ENCODE results near the gene ACBD6. TPM values are rescaled to one million over a fixed set of nuclear protein-coding genes. Genes with fewer than 3 reads are reported as not detected.

Gene ACBD6
- total RNA-seq, 2 donors from 2014 or later = 41.9 to 50.0 TPM

- WGBS = 90% methylated on average over 5 of the region's 5 CpGs
- Histone ChIP-seq H3K4me1 (replicated peaks) (no peaks in the 10 kb centered on the region), H3K27ac (no peak overlapping the region), H3K9me3 (no peaks in the 10 kb centered on the region), H3K27me3 (replicated peaks; ENCODE audit: insufficient read depth) (no peaks in the 10 kb centered on the region), H3K4me3 (no peak overlapping the region), H3K36me3 (no peaks in the 10 kb centered on the region)
- DNase-seq (ENCODE audit: low spot score) = no peak
- intact Hi-C loops (cut with DNase I) = no loop called here
- TF ChIP-seq CTCF (IDR thresholded peaks at IDR 0.05) (no peak), POLR2A (IDR thresholded peaks at IDR 0.05) (no peak), POLR2AphosphoS5 (IDR thresholded peaks at IDR 0.05) (no peak)
Measured at GRCh38 chr1:180382326-180383115, 119.9 kb downstream of the ACBD6 start.

- Histone ChIP-seq H3K4me3 (no peak overlapping the region), H3K36me3 (no peaks in the 10 kb centered on the region), H3K27me3 (replicated peaks; ENCODE audit: insufficient read depth) (no peaks in the 10 kb centered on the region), H3K27ac (no peak overlapping the region), H3K4me1 (replicated peaks) (no peaks in the 10 kb centered on the region), H3K9me3 (no peaks in the 10 kb centered on the region)
- 84% methylated on average over 4 of the region's 4 CpGs for WGBS
- intact Hi-C loops (cut with DNase I) = no loop called here
- no peak for DNase-seq (ENCODE audit: low spot score)
- TF ChIP-seq POLR2A (IDR thresholded peaks at IDR 0.05) (no peak), CTCF (IDR thresholded peaks at IDR 0.05) (no peak), POLR2AphosphoS5 (IDR thresholded peaks at IDR 0.05) (no peak)
Measured at GRCh38 chr1:180381184-180381580, 121.2 kb downstream of the ACBD6 start.

GRCh38 chr1:180380259-180381183 lies 121.9 kb downstream of the ACBD6 start:
- intact Hi-C loops (cut with DNase I) = no loop called here
- 98% methylated on average over 3 of the region's 3 CpGs for WGBS
- TF ChIP-seq POLR2AphosphoS5 (IDR thresholded peaks at IDR 0.05) = no peak
- TF ChIP-seq CTCF (IDR thresholded peaks at IDR 0.05) = no peak

GRCh38 chr1:180376800-180377199 lies 125.6 kb downstream of the ACBD6 start:
- Histone ChIP-seq H3K27me3 (replicated peaks; ENCODE audit: insufficient read depth) (no peaks in the 10 kb centered on the region), H3K36me3 (no peaks in the 10 kb centered on the region), H3K4me1 (replicated peaks) (no peaks in the 10 kb centered on the region), H3K4me3 (no peak overlapping the region), H3K27ac (no peak overlapping the region), H3K9me3 (no peaks in the 10 kb centered on the region)
- DNase-seq (ENCODE audit: low spot score) = no peak
- no peak for TF ChIP-seq CTCF (IDR thresholded peaks at IDR 0.05)
- TF ChIP-seq POLR2AphosphoS5 (IDR thresholded peaks at IDR 0.05) = no peak
- no peak for TF ChIP-seq POLR2A (IDR thresholded peaks at IDR 0.05)
- intact Hi-C loops (cut with DNase I) = no loop called here
- WGBS = 99% methylated on average over 3 of the region's 3 CpGs

More at GRCh38 chr1:180380259-180381183, 121.9 kb downstream of the ACBD6 start:
- Histone ChIP-seq H3K36me3 (no peaks in the 10 kb centered on the region), H3K27me3 (replicated peaks; ENCODE audit: insufficient read depth) (no peaks in the 10 kb centered on the region), H3K27ac (no peak overlapping the region), H3K4me3 (no peak overlapping the region), H3K9me3 (no peaks in the 10 kb centered on the region), H3K4me1 (replicated peaks) (no peaks in the 10 kb centered on the region)
- DNase-seq (ENCODE audit: low spot score) = no peak
